ENCODE results near the gene SEMA6B.

GRCh38 chr19:4507150-4507452, 52.4 kb downstream of the SEMA6B start:
- TF ChIP-seq EZH2 (IDR thresholded peaks at IDR 0.05; ENCODE audit: low read length) (no peak), CTCF (optimal IDR thresholded peaks at IDR 0.05 in 1 of 3, IDR thresholded peaks at IDR 0.05 in 1 of 3, conservative IDR thresholded peaks at IDR 0.05 in 1 of 3; ENCODE audit: extremely low read depth in 1 of 3, insufficient read depth in 2 of 3, low read length in 3 of 3) (no peak)

All from keratinocyte (primary cell).